HG02970 (cell line): ENCODE results near the gene SEL1L.
"Not testable (repeated sequence)": the region's sequence is repeated elsewhere in the genome, so short reads cannot be mapped to it uniquely, and the experiment has no call there.

ENCODE experiments used
- ATAC-seq: cut with Tn5 transposase; IDR thresholded peaks from one replicate; pipeline ENCODE4 v1.9.1; 2021; ENCODE audit warnings: mild to moderate bottlenecking, moderate library complexity, moderate number of reproducible peaks; ENCODE audit not compliant: unreplicated experiment, low FRiP score

Gene SEL1L

GRCh38 chr14:81450100-81450531 lies 83.5 kb downstream of the SEL1L start:
- ATAC-seq: no peak

DNA sequence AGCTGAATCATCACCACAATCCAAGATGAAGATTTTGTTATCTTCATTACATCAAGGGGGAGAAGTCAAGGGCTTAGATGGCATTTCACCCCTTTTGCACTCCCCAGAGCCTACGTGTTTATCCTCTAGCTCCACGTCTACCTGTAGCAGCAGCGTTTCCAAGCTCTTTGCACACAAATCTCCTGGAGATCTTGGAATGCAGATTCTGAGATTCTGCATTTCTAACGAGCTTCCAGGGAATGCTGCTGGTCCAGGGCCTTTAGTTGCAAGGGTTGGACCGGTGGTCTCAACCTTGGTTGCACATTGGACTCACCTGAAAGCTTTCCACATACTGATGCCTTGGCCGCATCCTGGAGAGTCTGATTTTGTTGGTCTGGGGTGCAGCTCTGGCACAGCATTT lies 84.1 kb downstream of the SEL1L start:
- ATAC-seq: no peak

DNA sequence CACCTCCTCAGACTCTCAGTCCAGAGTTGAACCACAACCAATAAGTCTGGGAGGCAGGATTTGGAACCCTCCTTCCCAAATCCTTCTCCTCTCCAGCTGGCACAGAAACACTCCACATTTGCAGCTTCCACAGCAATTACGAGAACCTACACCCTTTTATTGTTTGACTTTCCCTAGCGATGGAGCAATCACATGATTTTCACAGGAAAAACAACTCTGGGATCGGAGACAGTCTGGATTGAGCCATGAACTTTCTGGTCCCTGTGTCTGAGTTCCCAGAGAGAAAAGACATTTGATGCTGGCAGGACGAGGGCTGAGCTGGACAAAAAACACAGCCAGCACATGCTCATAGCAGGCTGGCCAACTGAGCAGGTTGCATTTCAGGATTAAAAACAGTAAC lies 84.5 kb downstream of the SEL1L start:
- no peak for ATAC-seq

- ATAC-seq: no peak
These were observed 86.5 kb downstream of the SEL1L start for GRCh38 chr14:81447021-81447764.

DNA sequence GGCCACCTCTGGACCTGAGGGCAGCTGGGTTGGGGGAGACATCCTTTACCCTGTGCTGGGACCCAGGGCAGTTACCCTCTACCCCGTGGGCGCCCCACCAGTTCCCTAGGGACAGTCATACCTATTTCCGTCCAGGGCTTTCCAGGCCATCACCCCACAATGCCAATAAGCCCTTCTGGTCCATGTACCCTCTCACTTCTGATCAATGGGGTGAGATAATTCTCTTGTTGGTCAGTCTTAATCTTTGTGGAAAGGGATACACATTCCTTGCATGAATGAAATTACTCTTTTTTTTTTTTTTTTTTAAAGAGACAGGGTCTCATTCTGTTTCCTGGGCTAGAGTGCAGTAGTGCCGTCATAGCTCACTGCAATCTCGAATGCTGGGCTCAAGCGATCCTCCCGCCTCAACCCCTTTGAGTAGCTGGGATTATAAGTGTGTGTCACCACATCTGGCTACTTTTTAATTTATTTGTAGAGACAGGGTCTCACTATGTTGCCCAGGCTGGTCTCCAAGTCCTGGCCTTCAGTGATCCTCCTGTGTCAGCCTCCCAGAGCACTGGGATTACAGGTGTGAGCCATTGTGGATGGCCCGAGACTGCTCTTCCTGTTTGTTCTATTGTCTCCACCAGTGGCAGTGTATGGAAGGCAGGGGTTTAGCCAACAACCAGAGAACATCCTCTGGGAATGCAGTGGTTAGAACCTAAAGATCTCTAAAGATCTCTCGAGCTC lies 87.2 kb downstream of the SEL1L start:
- no peak for ATAC-seq

DNA sequence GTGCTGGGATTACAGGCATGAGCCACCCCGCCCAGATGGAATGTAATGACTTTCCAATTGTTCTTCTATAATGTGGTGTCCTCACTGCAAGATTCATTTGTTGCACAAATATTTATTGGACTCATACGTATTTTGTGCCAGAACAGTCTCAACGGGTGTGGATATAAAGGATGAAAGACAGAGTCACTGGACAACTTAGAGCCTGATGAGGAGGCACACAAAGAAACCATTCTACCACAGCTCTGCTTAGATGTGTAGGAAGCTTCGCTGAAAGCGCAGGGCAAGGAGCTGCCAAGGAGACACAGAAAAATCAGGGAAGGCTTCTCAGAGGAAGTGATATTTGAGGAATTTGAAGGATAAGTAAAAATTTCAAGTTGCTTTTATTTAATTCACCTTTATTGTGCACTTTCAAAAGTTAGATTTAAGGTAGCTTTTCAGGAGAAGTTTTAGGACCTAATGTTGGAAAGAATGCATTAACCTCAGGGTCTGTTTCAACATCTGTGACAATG lies 92.0 kb downstream of the SEL1L start:
- no peak for ATAC-seq

GRCh38 chr14:81440041-81440440 lies 93.6 kb downstream of the SEL1L start:
- ATAC-seq: no peak

GRCh38 chr14:81437244-81437643 lies 96.4 kb downstream of the SEL1L start:
- no peak for ATAC-seq

GRCh38 chr14:81436296-81437138 lies 97.1 kb downstream of the SEL1L start:
- peak; percentile 66 for ATAC-seq

GRCh38 chr14:81435391-81436295 lies 98.0 kb downstream of the SEL1L start:
- peak; percentile 28 for ATAC-seq

GRCh38 chr14:81435048-81435390 lies 98.6 kb downstream of the SEL1L start:
- ATAC-seq: no peak

DNA sequence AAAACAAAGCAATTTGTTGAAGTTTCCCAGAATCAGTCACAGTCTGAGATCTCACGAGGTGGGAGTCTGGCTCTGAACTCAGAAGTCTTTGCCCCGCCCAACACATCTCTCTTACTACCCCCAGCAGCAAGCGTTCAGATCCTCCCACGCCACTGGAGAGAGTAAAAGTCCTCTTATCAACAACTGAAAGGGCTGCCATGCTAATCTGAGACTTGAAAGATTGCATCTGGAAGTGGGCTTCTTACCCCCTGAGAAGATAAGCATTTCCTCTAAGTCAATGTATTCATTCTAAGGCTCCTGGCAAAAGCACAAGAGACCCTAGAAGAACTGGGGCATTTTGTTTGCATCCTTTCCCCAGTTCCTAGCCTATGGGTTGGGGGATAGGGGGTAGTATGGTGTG lies 99.4 kb downstream of the SEL1L start:
- ATAC-seq: no peak

DNA sequence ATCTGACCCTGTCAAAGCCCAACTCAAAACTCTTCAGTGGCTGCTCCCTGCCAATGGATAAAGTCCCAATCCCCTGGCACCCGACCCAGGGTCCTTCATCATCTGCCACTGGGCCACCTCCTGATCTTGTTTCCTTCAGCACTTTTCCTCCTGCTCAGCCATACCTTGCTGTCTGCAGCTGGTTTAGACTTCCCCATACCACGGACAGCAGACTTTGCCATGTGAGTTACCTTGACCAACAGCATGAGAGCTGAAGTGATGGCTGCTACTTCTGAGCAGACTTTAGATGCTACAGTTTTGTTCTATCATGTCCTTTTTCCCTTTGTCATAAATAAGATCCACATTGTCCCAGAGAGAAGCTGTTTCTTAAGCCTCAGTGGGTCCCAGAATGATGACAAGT lies 100.3 kb downstream of the SEL1L start:
- ATAC-seq: no peak

GRCh38 chr14:81432219-81432661 lies 101.4 kb downstream of the SEL1L start:
- ATAC-seq: no peak

GRCh38 chr14:81430235-81430634 lies 103.4 kb downstream of the SEL1L start:
- ATAC-seq: no peak

DNA sequence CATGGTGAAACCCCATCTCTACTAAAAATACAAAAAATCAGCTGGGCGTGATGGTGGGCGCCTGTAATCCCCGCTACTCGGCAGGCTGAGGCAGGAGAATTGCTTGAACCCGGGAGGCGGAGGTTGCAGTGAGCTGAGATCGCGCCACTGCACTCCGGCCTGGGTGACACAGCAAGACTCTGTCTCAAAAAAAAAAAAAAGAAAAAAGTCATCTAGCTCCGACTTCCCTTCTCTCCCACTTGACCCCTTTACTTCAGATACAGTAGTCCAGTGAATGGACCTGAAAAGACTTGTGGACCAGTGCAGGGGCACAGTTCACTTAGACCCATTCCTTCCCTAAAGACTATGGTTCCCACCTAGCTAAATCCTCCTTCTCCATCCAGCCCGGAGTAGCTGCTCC lies 103.9 kb downstream of the SEL1L start:
- not testable (repeated sequence) for ATAC-seq

- ATAC-seq: no peak
These were observed 104.6 kb downstream of the SEL1L start for GRCh38 chr14:81429028-81429427.

DNA sequence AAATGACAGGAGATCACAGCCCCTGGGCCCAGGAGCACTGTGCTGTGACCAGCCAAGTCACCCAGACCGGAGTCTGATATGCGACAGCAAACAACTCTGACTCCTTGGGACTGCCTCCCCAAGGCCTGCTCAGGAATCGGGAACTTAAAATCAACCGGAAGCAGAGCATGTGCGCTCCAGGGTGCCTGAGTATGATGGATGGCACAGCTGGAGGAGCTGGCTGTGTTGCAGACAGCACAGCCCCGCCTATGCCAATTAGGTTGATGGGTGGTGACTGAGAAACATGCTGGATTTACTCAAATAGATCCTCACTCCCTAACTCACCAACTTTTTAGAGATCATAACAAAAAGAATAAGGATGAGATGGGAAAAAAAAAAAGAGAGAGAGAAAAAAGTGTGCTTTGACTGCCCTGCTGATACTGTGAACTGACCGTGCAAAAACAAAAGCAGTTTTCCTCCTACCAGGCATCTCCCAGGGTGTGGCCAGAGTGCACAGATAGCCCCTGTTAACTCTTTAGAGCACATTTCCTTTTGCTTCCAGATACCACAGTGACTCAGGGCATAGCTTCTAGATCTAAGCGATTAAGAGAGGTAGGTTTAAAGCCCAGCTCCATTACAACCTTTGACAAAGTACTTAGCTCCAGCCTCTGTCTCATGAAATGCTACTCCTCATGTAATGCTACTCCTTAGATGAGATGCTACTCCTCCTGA lies 106.2 kb downstream of the SEL1L start:
- ATAC-seq: no peak

GRCh38 chr14:81423504-81423903 lies 110.1 kb downstream of the SEL1L start:
- ATAC-seq: no peak
